Measurements from ENCODE around the gene ASB15.

The ASB15 gene

DNA sequence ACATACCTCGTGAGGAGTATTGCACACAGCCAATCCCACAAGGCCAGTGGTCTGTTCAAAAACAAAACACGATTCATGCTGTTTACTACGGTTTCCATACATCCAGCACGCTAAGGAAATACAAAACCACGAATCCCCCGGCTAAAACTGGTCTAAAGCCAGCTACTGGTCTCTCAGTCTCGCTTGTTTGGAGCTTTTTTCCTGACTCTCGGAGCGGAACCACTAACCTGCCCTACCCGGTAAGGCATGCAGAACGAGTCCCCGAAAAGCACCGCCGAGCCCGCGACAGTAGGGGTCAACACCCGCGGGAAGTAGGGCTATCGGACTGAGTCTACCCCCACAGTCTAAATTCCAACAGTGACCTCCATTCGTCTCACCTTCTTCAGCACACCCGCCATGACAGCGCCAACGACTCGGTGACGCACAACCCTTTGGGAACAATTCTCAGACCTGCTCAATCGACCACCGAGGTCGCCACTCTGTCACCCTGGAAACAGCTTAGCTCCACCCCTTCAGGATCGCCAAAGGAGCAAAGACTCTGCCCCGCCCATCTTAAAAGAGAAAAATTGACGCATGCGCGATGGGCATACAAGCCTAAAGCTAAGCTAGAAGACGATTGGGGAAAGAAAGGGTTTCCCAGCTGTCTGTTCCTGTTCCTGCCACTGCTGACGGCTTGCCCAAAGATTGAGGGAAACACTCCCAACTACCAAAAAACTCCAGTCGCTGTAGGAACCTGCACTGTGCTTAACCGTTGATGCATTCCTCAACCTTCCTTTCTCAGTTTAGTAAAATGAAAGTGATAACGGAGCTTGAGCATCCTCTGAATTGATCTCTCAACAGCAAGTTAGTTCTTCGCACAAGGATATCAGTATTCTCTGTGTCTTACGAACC lies 44.0 kb upstream of the ASB15 start, which contains the start of gene NDUFA5:
Gene NDUFA5 (minus strand): TSS at position 421 of the 891 bp plus-strand sequence. CDS start 23 bp downstream, at position 398.
- TF ChIP-seq POLR2A (IDR thresholded peaks at IDR 0.05; ENCODE audit: extremely low read depth, insufficient read length) (peak; percentile 85), MYC (IDR thresholded peaks at IDR 0.05; ENCODE audit: low read depth, low read length) (peak; percentile 72)
- TF ChIP-seq, protein P1, sequence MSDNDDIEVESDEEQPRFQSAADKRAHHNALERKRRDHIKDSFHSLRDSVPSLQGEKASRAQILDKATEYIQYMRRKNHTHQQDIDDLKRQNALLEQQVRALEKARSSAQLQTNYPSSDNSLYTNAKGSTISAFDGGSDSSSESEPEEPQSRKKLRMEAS (IDR thresholded peaks at IDR 0.05; ENCODE audit: low read depth, low read length) = peak; percentile 75
- TF ChIP-seq, protein P2, sequence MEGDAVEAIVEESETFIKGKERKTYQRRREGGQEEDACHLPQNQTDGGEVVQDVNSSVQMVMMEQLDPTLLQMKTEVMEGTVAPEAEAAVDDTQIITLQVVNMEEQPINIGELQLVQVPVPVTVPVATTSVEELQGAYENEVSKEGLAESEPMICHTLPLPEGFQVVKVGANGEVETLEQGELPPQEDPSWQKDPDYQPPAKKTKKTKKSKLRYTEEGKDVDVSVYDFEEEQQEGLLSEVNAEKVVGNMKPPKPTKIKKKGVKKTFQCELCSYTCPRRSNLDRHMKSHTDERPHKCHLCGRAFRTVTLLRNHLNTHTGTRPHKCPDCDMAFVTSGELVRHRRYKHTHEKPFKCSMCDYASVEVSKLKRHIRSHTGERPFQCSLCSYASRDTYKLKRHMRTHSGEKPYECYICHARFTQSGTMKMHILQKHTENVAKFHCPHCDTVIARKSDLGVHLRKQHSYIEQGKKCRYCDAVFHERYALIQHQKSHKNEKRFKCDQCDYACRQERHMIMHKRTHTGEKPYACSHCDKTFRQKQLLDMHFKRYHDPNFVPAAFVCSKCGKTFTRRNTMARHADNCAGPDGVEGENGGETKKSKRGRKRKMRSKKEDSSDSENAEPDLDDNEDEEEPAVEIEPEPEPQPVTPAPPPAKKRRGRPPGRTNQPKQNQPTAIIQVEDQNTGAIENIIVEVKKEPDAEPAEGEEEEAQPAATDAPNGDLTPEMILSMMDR (IDR thresholded peaks at IDR 0.05; ENCODE audit: low read depth, low read length) = no peak
- DNase-seq (ENCODE audit: low read depth) = peak; percentile 99
- peak within 1 kb of the TSS; percentile 80 for H3K4me3 ChIP-seq (ENCODE audit: low read depth, low read length)

DNA sequence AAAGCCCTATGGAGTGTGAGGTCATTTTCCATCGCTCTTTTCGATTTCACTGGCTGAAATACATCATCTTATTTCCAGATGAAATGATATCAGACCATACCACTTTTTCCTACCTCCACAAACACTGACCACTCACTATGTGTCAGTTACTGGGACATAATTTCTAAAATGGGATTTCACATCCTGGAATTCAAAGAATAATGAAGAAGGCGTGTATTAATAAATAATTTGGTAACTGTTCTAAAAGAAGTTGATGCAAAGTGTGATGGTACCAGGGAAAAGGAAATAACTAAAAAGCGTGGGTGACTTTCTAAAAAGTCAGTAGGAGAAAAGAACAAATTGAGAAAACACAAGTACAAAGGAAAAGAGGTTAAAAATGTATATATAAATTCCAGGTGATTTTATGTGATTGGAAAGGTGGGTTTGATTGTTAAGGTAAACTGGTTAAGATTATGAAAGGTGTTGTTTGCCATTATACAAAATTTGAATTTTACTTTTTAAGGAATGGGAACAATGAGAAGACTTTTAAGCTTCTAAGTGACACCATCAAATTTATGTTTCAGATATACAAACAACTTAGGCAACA lies 43.2 kb upstream of the ASB15 start:
- H3K4me3 ChIP-seq (ENCODE audit: low read depth, low read length) = peak overlapping the region; percentile 80
- no peak for DNase-seq (ENCODE audit: low read depth)
- TF ChIP-seq, protein P1 (IDR thresholded peaks at IDR 0.05; ENCODE audit: low read depth, low read length) = no peak
- no peak for TF ChIP-seq MYC (IDR thresholded peaks at IDR 0.05; ENCODE audit: low read depth, low read length)
- TF ChIP-seq, protein P2 (IDR thresholded peaks at IDR 0.05; ENCODE audit: low read depth, low read length) = no peak
- no peak for TF ChIP-seq POLR2A (IDR thresholded peaks at IDR 0.05; ENCODE audit: extremely low read depth, insufficient read length)

DNA sequence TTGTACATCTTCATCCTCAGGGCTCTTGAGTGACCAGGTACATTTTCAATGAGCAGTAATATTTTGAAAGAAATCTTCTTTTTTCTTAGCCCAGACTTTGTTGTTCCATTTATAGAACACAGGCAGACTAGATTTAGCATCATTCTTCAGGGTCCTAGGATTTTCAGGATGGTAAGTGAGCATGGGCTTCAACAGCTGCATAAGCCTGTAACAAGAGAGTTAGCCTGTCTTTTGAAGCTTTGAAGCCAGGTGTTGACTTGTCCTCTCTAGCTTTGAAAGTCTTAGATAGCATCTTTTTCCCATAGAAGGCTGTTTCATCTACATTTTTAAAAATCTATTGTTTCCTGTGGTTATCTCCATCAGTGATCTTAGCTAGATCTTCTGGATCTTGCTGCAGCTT lies 39.5 kb upstream of the ASB15 start:
- no peak overlapping the region for H3K4me3 ChIP-seq (ENCODE audit: low read depth, low read length)
- no peak for TF ChIP-seq POLR2A (IDR thresholded peaks at IDR 0.05; ENCODE audit: extremely low read depth, insufficient read length)
- TF ChIP-seq, protein P2 (IDR thresholded peaks at IDR 0.05; ENCODE audit: low read depth, low read length) = no peak
- DNase-seq (ENCODE audit: low read depth) = no peak

DNA sequence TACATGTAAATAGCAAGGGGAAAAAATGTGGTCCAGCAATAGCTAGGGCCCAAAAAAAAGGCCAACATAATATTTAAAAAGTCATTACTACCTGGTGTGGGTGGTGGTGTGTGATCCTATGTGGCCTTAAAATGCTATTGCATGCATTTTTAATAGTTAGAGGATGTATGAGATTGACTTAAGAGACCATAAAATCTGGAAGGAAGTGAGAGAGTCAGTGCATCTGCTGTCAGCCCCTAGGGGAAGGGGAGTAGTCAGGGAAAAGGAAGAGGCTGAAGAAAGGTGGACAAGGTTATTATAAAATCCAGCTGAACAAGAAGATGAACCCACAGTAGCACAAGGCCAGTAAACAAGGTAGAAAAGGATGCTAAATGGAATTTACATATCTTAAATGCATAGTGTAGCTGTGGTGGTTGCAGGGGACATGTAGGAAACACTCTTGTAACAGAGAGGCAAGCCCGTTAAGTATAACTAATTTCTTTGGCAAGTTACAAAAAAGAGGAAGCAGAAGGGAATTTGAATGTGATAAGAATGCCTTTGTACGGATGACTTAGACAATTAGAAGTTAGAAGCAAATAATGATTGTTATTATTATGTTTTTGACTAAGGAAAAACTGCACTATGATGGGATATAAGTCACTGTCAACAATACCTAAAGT lies 32.1 kb upstream of the ASB15 start:
- H3K4me3 ChIP-seq (ENCODE audit: low read depth, low read length) = no peak overlapping the region
- TF ChIP-seq, protein P2 (IDR thresholded peaks at IDR 0.05; ENCODE audit: low read depth, low read length) = no peak
- TF ChIP-seq, protein P1 (IDR thresholded peaks at IDR 0.05; ENCODE audit: low read depth, low read length) = no peak
- TF ChIP-seq MYC (IDR thresholded peaks at IDR 0.05; ENCODE audit: low read depth, low read length) (no peak), POLR2A (IDR thresholded peaks at IDR 0.05; ENCODE audit: extremely low read depth, insufficient read length) (no peak)
- DNase-seq (ENCODE audit: low read depth) = peak; percentile 36

DNA sequence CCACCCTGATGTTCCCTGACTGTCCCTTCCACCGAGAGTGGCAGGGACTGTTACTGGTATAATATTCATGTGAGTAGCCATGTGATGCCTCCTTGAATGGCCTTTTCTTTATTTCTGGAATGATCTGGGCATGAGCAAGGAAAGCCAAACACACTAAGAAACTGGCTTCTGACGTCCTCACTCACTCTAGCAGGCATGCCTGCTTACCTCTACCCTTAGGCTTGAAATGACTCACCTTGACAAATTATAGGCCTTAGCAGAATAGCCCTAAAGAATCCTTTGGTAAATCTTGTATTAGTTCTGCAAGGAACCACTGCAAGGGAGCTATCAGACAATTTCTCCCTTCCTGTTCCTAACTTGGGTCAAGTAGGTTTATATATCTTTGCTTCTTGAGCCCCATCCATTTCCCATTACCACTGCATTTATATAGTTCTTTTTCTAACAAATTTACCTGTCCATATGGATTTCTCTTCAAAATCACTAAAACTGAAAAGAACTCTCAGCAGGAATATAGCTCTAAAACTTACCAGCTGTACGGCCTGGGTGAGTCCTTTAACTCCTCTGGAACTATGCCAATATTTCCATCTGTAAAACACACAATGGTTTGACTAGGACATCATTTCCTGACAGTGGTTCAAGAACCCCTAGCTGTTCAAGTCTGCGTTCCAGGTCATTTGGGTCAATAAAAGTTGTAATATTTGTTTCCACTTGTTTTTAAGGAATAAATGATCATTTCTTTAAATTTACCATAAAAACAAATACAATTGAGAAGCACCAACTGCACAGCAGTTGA lies 31.0 kb upstream of the ASB15 start:
- DNase-seq (ENCODE audit: low read depth) = no peak
- no peak overlapping the region for H3K4me3 ChIP-seq (ENCODE audit: low read depth, low read length)
- TF ChIP-seq POLR2A (IDR thresholded peaks at IDR 0.05; ENCODE audit: extremely low read depth, insufficient read length) (no peak), MYC (IDR thresholded peaks at IDR 0.05; ENCODE audit: low read depth, low read length) (no peak)
- TF ChIP-seq, protein P2 (IDR thresholded peaks at IDR 0.05; ENCODE audit: low read depth, low read length) = no peak
- TF ChIP-seq, protein P1 (IDR thresholded peaks at IDR 0.05; ENCODE audit: low read depth, low read length) = no peak

Measured in NB4 (cell line).